Left lung (tissue), 10 donors: ENCODE results near the gene PSMD1. TPM values are rescaled to one million over a fixed set of nuclear protein-coding genes. Genes with fewer than 3 reads are reported as not detected.
A peak's percentile ranks its signal among the peaks of the same experiment; 100 is the strongest.

Source experiments
- ATAC-seq: fragments of 200-7000 bp; cut with Tn5 transposase; one replicate; pipeline ENCODE4 v1.9.1; 2020; ENCODE audit warnings: moderate library complexity
- DNase-seq, 4 donors: peaks; one replicate each; pipeline ENCODE4 v3.0.0-alpha.2; 2013 to 2020
- H3K27ac ChIP-seq, 2 donors: fragments of 200-600 bp; sonication (generic) in 1 of 2; one replicate each; pipeline versions ENCODE4 v1.5.0 to v1.8.0; 2020 to 2021
- H3K27me3 ChIP-seq, 2 donors: fragments of 200-600 bp; sonication (generic) in 1 of 2; one replicate each; pipeline versions ENCODE4 v1.5.0 to v1.8.0; 2020 to 2021
- H3K36me3 ChIP-seq, 2 donors: fragments of 200-600 bp; sonication (generic) in 1 of 2; one replicate each; pipeline versions ENCODE4 v1.5.0 to v1.8.0; 2020 to 2021
- H3K4me1 ChIP-seq, 2 donors: fragments of 200-600 bp; one replicate each; pipeline ENCODE4 v1.8.0; 2021
- H3K4me3 ChIP-seq, 2 donors: fragments of 200-600 bp; sonication (generic) in 1 of 2; one replicate each; pipeline versions ENCODE4 v1.5.0 to v1.8.0; 2020 to 2021; ENCODE audit warnings: mild to moderate bottlenecking in 1 of 2
- H3K9me3 ChIP-seq, 2 donors: fragments of 200-600 bp; sonication (generic) in 1 of 2; one replicate each; pipeline versions ENCODE4 v1.5.0 to v1.8.0; 2020 to 2021
- CTCF ChIP-seq, 2 donors: fragments of 200-600 bp; sonication (generic) in 1 of 2; IDR thresholded peaks; one replicate each; pipeline versions ENCODE4 v1.5.0 to v1.8.0; 2021; ENCODE audit warnings: antibody characterized with exemption in 2 of 2
- intact Hi-C, 2 donors: fragments of 100-400 bp; cut with DNase I; formaldehyde crosslinking; loops; one replicate each; pipeline versions ENCODE4 v1.11.2 to v1.14.2; 2022
- polyA plus RNA-seq, 6 donors: library from polyadenylated mRNA; unstranded; fragments of 120-200 nt; gene quantifications; one replicate each; pipeline ENCODE4 v1.2.1, GENCODE V29; 2013; ENCODE audit not compliant: insufficient read length in 6 of 6
- total RNA-seq, 2 donors: library from RNA; stranded (reverse); fragmentation: NEBNext Ultra II Directional; extraction: Animal tissue kit (Norgen Biotek cat#: 25700); gene quantifications; one replicate each; pipeline ENCODE4 v1.2.1, GENCODE V29; 2021
- donor health status: DM: no; HTN: yes; CAD: no.
- donor health status: DM: no; HTN: no; CAD: no.

Gene PSMD1
- total and polyA plus RNA-seq, 8 donors, result 62.9 to 118 (median 75.9) TPM

- H3K27ac ChIP-seq, result no peak overlapping the region
- peaks cover 0 to 31% of the 10 kb centered on the region in 2 donors for H3K9me3 ChIP-seq
- intact Hi-C loops, result loop anchor here in 1 of 2 donors (10.0 kb wide), 1 partner anchor 314 kb away; no protein-coding TSS in a partner anchor
- H3K36me3 ChIP-seq, result peaks cover 0 to 62% of the 10 kb centered on the region in 2 donors
- no peak for TF ChIP-seq CTCF (IDR thresholded peaks at IDR 0.05)
- DNase-seq (no peak), ATAC-seq (no peak)
- no peak overlapping the region for H3K4me3 ChIP-seq
- no peaks in the 10 kb centered on the region for H3K27me3 ChIP-seq
- H3K4me1 ChIP-seq, result peaks cover 0 to 8% of the 10 kb centered on the region in 2 donors
Measured at GRCh38 chr2:231100990-231101389, 44.3 kb downstream of the PSMD1 start.

- Histone ChIP-seq H3K9me3 (peaks cover 0 to 29% of the 10 kb centered on the region in 2 donors), H3K4me3 (no peak overlapping the region), H3K27ac (no peak overlapping the region), H3K36me3 (peaks cover 0 to 44% of the 10 kb centered on the region in 2 donors), H3K27me3 (no peaks in the 10 kb centered on the region), H3K4me1 (peaks cover 0 to 8% of the 10 kb centered on the region in 2 donors)
- intact Hi-C loops, result loop anchor here in 1 of 2 donors (10.0 kb wide), 1 partner anchor 312 kb away; no protein-coding TSS in a partner anchor
- ATAC-seq (no peak), DNase-seq (no peak)
- TF ChIP-seq CTCF (IDR thresholded peaks at IDR 0.05), result no peak
Measured at GRCh38 chr2:231102772-231103171, 46.1 kb downstream of the PSMD1 start.

GRCh38 chr2:231104115-231104713 is 47.5 kb downstream of the PSMD1 start:
- DNase-seq (peak in 3 of 4 donors; percentile 35 to 73 (median 41)), ATAC-seq (peak; percentile 96)
- intact Hi-C loops, result loop anchor here in 1 of 2 donors (10.0 kb wide), 1 partner anchor 311 kb away; no protein-coding TSS in a partner anchor
- Histone ChIP-seq H3K27ac (no peak overlapping the region), H3K4me3 (no peak overlapping the region), H3K4me1 (peaks cover 0 to 8% of the 10 kb centered on the region in 2 donors), H3K36me3 (peaks cover 0 to 40% of the 10 kb centered on the region in 2 donors), H3K9me3 (peaks cover 0 to 16% of the 10 kb centered on the region in 2 donors), H3K27me3 (no peaks in the 10 kb centered on the region)
- peak; percentile 57 to 65 for TF ChIP-seq CTCF (IDR thresholded peaks at IDR 0.05)

GRCh38 chr2:231110551-231110950 is 53.9 kb downstream of the PSMD1 start:
- H3K27me3 ChIP-seq, result no peaks in the 10 kb centered on the region
- ATAC-seq (peak; percentile 60), DNase-seq (peak in 2 of 4 donors; percentile 54 to 72)
- TF ChIP-seq CTCF (IDR thresholded peaks at IDR 0.05), result no peak
- peak overlapping the region in 1 of 2 donors; percentile 6 for H3K27ac ChIP-seq
- H3K4me1 ChIP-seq, result peaks cover 0 to 7% of the 10 kb centered on the region in 2 donors
- intact Hi-C loops, result loop anchor here in 1 of 2 donors (5.0 kb wide), 1 partner anchor 77 kb away; no protein-coding TSS in a partner anchor
- no peaks in the 10 kb centered on the region for H3K9me3 ChIP-seq
- peaks cover 0 to 33% of the 10 kb centered on the region in 2 donors for H3K36me3 ChIP-seq
- H3K4me3 ChIP-seq, result no peak overlapping the region

- Histone ChIP-seq H3K9me3 (no peaks in the 10 kb centered on the region), H3K4me3 (no peak overlapping the region), H3K36me3 (peaks cover 0 to 33% of the 10 kb centered on the region in 2 donors), H3K4me1 (peaks cover 0 to 7% of the 10 kb centered on the region in 2 donors), H3K27me3 (no peaks in the 10 kb centered on the region), H3K27ac (no peak overlapping the region)
- DNase-seq (no peak), ATAC-seq (peak; percentile 50)
- intact Hi-C loops, result loop anchor here in 1 of 2 donors (5.0 kb wide), 1 partner anchor 75 kb away; no protein-coding TSS in a partner anchor
- no peak for TF ChIP-seq CTCF (IDR thresholded peaks at IDR 0.05)
Measured at GRCh38 chr2:231111987-231112386, 55.3 kb downstream of the PSMD1 start.
